ENCODE data around the gene SPATA17. TPM values are rescaled to one million over a fixed set of nuclear protein-coding genes. Genes with fewer than 3 reads are reported as not detected.
A peak's percentile ranks its signal among the peaks of the same experiment; 100 is the strongest.

Gene SPATA17
- total and polyA plus RNA-seq, 2 of the 13 experiments (the other 11 are each of a cell fraction or from before 2014, with no cell fraction given), result 0.48 to 1.7 TPM

DNA sequence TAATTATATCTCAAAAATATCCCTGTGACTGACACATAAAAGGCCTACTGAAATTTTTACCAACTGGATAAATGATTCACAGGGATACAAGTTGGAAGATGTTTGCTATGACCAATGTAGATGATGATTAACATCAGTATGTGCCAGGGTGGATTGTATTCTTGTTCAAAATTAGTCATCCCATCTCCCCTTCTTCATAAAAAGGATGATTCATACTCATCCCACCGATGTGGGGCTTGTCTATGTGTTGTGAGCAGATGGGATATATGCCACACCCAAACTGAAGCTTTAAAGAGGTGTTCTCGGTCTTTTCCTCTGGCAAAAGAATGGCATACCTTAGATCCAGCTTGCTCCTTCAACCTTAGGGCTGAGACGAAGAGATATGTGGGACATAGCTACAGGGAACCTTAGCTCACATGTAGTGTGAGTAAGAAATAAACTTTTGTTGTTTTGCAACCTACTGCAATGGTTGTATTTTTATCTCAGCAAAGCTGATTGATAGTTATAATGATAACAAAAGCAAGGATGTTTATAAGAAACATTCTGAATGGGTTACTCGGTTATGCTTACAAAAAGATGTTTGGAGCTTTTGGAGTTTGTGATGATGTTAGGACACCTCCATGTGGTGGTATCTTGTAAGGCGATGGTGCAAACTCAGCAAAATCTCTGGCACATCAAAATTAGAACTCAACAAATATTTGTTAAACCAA lies 29.4 kb downstream of the SPATA17 start:
- ChIA-PET CTCF (ENCODE audit: low intra/inter-chr PET ratio, low total read pairs) (no interaction called here), POLR2A (no interaction called here)
- no peak overlapping the region for H3K4me2 ChIP-seq (ENCODE audit: low read depth, low read length)
- no peaks in the 10 kb centered on the region for H3K36me3 ChIP-seq (replicated peaks in 1 of 2; ENCODE audit: control insufficient read depth in 1 of 2, insufficient read depth in 2 of 2, low read length in 2 of 2)
- DNase-seq (ENCODE audit: low spot score) (peak; percentile 8), FAIRE-seq (no peak), ATAC-seq (no peak; the same call in 2 of the 3 replicates)
- H3K4me3 ChIP-seq (replicated peaks in 1 of 3; ENCODE audit: insufficient read depth in 1 of 3, low read depth in 2 of 3, low read length in 3 of 3), result no peak overlapping the region
- in situ Hi-C loops (cut with HindIII; ENCODE audit: extremely low pct_ligation_motif_present, low pct_unique_long_range_greater_than_20kb), result no loop called here
- H2AFZ ChIP-seq (ENCODE audit: low read length), result no peak overlapping the region
- H3K27ac ChIP-seq (ENCODE audit: extremely low read length, insufficient read depth, low read length), result no peak overlapping the region
- no peak overlapping the region for H3K9ac ChIP-seq (ENCODE audit: insufficient read depth, low read depth, low read length)
- H3K27me3 ChIP-seq (ENCODE audit: control insufficient read depth in 1 of 2, insufficient read depth in 2 of 2, low read length in 2 of 2), result no peaks in the 10 kb centered on the region
- no peaks in the 10 kb centered on the region for H4K20me1 ChIP-seq (ENCODE audit: insufficient read depth, low read length)
- intact Hi-C loops (cut with micrococcal nuclease; ENCODE audit: unreplicated experiment), result loop anchor here (10.0 kb wide), 1 partner anchor 236 kb away; no protein-coding TSS in a partner anchor
- peak; percentile 97 to 98 for TF ChIP-seq MAFK (conservative IDR thresholded peaks at IDR 0.05 in 1 of 2, IDR thresholded peaks at IDR 0.05 in 1 of 2; ENCODE audit: low read length in 2 of 2)
- TF ChIP-seq, protein P1, sequence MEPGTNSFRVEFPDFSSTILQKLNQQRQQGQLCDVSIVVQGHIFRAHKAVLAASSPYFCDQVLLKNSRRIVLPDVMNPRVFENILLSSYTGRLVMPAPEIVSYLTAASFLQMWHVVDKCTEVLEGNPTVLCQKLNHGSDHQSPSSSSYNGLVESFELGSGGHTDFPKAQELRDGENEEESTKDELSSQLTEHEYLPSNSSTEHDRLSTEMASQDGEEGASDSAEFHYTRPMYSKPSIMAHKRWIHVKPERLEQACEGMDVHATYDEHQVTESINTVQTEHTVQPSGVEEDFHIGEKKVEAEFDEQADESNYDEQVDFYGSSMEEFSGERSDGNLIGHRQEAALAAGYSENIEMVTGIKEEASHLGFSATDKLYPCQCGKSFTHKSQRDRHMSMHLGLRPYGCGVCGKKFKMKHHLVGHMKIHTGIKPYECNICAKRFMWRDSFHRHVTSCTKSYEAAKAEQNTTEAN (CRISPR knock-in tag; conservative IDR thresholded peaks at IDR 0.05), result no peak
- TF ChIP-seq MAFF (IDR thresholded peaks at IDR 0.05; ENCODE audit: low read depth, low read length), result peak; percentile 96
- TF ChIP-seq STAG1 (CRISPR knock-in tag; IDR thresholded peaks at IDR 0.05), result peak; percentile 75
- TF ChIP-seq MAFG (CRISPR knock-in tag; IDR thresholded peaks at IDR 0.05), result peak; percentile 65; the same call in 1 of the 2 replicates
- no peak for TF ChIP-seq ZNF749 (CRISPR knock-in tag; IDR thresholded peaks at IDR 0.05; ENCODE audit: borderline replicate concordance)
- TF ChIP-seq SMC3 (IDR thresholded peaks at IDR 0.05; ENCODE audit: low read length), result peak; percentile 49; the same call in 1 of the 2 replicates
- TF ChIP-seq, protein P2, sequence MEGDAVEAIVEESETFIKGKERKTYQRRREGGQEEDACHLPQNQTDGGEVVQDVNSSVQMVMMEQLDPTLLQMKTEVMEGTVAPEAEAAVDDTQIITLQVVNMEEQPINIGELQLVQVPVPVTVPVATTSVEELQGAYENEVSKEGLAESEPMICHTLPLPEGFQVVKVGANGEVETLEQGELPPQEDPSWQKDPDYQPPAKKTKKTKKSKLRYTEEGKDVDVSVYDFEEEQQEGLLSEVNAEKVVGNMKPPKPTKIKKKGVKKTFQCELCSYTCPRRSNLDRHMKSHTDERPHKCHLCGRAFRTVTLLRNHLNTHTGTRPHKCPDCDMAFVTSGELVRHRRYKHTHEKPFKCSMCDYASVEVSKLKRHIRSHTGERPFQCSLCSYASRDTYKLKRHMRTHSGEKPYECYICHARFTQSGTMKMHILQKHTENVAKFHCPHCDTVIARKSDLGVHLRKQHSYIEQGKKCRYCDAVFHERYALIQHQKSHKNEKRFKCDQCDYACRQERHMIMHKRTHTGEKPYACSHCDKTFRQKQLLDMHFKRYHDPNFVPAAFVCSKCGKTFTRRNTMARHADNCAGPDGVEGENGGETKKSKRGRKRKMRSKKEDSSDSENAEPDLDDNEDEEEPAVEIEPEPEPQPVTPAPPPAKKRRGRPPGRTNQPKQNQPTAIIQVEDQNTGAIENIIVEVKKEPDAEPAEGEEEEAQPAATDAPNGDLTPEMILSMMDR (CRISPR knock-in tag; IDR thresholded peaks at IDR 0.05), result peak; percentile 64
- WGBS (ENCODE audit: low lambda C conversion rate), result 4% methylated on average over 5 of the region's 5 CpGs
- H3K4me1 ChIP-seq (ENCODE audit: insufficient read depth, low read length), result no peaks in the 10 kb centered on the region
- H3K79me2 ChIP-seq (ENCODE audit: insufficient read depth, low read length), result no peaks in the 10 kb centered on the region
- H3K9me3 ChIP-seq (ENCODE audit: low read length), result no peaks in the 10 kb centered on the region
- BruUV-seq (replicated peaks), result no TSS peak

Measured in HepG2 (cell line).